ENCODE data around the gene NANOG.

DNA sequence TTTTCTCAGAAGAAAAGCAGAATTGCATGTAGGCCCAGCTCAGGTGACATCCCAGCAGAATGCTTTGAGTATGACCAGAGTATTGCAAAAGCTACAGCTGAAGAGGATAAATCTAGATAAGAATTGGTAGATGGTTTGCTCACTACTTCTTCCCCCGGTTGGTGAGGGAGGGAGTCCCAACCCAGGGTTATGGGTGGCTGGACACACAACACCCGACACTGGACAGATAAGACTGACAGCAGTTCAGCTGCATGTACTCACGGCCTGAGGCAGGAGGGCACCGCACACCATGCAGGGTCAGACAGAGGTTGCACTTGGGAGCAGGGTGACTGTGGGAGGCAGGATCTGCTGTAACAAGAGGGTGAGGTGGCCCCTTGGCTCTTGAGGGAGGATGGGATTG, 40.4 kb upstream of the NANOG start:
- TF ChIP-seq CTCF (IDR thresholded peaks at IDR 0.05) (no peak), POLR2AphosphoS5 (IDR thresholded peaks at IDR 0.05) (no peak)

Measured in stomach (tissue), 4 donors.